ENCODE results near the gene NSD2.

The NSD2 gene

GRCh38 chr4:1945124-1945895 lies 74.1 kb downstream of the NSD2 start:
- no peak for DNase-seq (ENCODE audit: low read depth)

GRCh38 chr4:1945912-1946311 lies 74.7 kb downstream of the NSD2 start:
- DNase-seq (ENCODE audit: low read depth): no peak

DNA sequence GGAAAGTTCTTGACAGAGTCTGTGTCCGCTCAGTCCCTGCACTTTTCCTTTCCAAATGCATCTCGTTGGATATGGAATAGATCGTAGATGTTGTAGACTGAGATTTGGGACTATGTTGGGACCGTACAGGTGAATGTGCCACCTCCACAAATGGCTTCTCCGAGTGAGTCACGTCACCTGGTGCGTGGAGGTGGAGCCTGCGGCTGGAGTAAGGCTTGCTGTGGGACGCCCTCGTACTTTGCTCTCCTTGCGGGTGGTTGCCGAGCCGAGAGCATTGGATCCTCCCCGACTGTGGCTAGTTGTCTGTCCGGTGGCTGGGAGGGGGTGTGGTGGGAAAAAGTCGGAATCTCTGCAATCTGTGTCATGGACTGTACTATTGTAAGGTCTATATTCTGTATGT lies 77.0 kb downstream of the NSD2 start:
- no peak for DNase-seq (ENCODE audit: low read depth)

- DNase-seq (ENCODE audit: low read depth): no peak
Observed at GRCh38 chr4:1948892-1949436, 77.8 kb downstream of the NSD2 start.

- no peak for DNase-seq (ENCODE audit: low read depth)
Observed at GRCh38 chr4:1950369-1950768, 79.2 kb downstream of the NSD2 start.

DNA sequence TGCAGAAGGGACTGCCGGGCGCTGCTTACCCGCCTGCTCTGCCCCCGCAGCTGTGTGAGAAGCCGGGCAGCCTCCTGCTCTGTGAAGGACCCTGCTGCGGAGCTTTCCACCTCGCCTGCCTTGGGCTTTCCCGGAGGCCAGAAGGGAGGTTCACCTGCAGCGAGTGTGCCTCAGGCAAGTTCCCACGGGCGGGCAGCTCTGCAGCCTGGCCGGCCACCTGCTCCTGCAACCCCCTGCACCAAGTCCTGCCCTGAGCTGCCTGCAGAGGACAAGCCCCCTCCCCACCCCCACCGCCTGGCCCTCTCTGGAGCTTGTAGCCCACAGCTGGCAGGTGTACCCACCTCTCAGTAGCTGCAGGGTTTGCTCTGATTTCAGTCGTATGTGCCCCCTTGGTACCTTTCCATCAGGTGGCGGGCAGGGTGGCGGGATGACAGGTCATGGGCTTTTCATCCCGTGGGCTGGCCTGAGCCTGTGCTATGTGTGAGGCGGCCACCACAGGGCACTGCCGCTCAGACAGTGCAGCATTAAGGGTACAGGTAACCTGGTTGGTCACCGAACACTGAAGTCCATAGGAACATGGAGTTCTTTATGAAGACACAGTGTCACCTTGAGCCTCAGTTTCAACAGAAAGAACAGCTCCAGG lies 81.0 kb downstream of the NSD2 start:
- DNase-seq (ENCODE audit: low read depth): no peak

DNA sequence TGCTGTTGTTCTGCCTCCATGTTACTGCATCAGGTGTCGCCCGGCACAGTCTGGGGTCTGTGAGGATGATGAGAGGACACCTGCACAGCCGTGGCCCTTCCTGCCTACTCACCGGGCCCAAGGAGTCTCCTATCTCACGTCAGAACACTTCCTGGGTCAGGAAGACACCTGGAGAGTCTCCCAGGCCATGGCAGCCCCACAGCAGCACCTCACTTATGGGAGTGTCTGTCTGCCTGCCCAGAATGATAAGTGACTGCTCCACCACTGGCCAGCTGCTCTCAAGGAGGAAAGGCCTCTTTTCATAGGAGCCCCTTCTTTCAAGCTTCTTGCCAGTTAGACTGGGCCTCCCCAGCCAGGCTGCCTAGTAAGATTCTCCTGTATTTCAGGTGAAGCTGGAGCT lies 81.5 kb downstream of the NSD2 start:
- no peak for DNase-seq (ENCODE audit: low read depth)

DNA sequence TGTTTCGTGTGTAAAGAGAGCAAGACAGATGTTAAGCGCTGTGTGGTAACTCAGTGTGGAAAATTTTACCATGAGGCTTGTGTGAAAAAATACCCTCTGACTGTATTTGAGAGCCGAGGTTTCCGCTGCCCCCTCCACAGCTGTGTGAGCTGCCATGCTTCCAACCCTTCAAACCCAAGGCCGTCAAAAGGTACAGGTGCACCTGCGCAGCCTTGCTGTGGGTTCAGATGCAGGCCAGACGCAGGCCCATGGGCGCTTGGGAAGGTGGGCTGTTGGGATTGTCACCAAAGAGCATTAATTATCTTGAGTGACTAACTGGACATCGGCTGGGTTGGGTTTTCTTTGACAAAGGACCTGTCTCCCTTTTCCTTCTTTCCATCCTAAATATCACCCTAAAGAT lies 82.1 kb downstream of the NSD2 start:
- no peak for DNase-seq (ENCODE audit: low read depth)

- DNase-seq (ENCODE audit: low read depth): no peak
Observed at GRCh38 chr4:1956631-1957030, 85.4 kb downstream of the NSD2 start.

- DNase-seq (ENCODE audit: low read depth): no peak
Observed at GRCh38 chr4:1958276-1959103, 87.3 kb downstream of the NSD2 start.

DNA sequence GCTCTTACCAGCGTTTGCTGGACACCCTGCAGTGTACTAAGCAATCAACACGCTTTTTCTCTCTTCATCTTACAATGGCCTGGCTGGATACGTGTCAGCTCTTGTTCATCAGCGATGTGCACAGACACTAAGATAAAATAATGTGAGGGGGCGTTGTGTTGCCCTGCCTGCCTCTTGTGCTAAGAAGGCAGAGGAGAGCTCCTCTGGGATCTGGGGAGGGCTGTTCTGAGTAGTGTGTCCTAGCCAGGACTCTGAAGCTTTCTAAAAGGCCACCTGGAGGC lies 87.9 kb downstream of the NSD2 start:
- no peak for DNase-seq (ENCODE audit: low read depth)

- peak; percentile 24 for DNase-seq (ENCODE audit: low read depth)
Observed at GRCh38 chr4:1960170-1960825, 89.1 kb downstream of the NSD2 start.

DNA sequence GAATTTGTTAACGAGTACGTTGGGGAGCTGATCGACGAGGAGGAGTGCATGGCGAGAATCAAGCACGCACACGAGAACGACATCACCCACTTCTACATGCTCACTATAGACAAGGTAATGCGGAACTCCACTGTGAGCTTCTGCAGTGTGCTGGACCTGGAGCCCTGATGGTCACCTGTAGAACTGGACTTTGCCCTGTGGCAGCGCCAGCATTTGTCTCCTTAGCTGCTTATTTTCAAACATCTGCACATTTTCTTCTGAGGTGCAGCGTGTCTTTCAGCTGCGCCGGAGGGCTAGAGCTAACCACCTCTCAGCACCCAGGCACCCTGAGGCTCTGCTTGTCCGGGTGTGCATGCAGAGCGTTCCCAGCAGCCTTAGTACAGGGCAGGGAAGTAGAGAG lies 89.8 kb downstream of the NSD2 start:
- DNase-seq (ENCODE audit: low read depth): no peak

- DNase-seq (ENCODE audit: low read depth): no peak
Observed at GRCh38 chr4:1961563-1961962, 90.4 kb downstream of the NSD2 start.

GRCh38 chr4:1962980-1963379 lies 91.8 kb downstream of the NSD2 start:
- DNase-seq (ENCODE audit: low read depth): no peak

DNA sequence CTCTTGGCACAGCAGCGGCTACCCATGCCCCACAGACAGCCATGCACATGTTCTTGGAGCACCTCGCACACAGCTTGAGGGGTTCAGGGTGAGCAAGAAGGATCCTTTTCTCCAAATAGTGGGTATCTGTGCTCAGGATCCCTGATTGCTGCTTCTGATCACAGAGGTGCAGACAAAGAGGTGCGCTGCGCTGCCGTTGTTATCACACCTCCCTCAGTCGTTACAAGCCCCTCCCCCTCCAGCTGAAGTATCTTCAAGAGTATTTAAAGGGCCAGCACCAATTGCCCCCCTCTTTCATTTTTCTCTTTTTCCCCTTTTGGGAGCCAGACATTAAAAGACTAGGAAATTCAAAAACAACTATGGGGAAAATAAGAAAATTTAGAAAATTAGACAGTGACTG lies 93.2 kb downstream of the NSD2 start:
- no peak for DNase-seq (ENCODE audit: low read depth)

- DNase-seq (ENCODE audit: low read depth): no peak
Observed at GRCh38 chr4:1964971-1965370, 93.8 kb downstream of the NSD2 start.

DNA sequence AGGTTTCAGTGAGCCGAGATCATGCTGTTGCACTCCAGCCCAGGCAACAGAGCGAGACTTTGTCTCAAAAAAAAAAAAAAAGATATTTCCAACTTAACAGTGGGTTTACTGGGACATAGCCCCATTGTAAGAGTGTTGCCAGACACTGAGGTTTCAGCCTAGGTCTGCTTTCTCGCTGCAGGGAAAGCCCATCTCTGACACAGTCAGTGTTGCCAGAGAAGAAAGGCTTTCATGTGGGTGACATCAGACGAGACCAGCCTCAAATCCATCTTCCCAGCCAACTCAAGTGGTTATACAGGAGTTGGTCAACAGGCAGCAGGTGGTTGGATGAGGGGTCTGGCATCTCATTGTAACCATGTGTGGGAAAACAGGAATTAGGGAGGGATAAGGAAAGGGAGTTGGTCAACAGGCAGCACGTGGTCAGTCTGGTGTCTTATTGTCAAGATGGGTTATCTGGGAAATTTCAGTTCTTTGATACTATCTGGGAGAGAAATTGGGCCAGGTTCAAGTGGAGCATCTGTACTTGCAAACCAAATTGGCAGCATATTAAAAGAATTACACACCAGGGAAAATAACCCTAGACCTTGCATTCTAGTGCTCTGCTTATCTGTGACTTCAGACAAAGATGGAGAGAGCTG lies 96.4 kb downstream of the NSD2 start:
- DNase-seq (ENCODE audit: low read depth): no peak

DNA sequence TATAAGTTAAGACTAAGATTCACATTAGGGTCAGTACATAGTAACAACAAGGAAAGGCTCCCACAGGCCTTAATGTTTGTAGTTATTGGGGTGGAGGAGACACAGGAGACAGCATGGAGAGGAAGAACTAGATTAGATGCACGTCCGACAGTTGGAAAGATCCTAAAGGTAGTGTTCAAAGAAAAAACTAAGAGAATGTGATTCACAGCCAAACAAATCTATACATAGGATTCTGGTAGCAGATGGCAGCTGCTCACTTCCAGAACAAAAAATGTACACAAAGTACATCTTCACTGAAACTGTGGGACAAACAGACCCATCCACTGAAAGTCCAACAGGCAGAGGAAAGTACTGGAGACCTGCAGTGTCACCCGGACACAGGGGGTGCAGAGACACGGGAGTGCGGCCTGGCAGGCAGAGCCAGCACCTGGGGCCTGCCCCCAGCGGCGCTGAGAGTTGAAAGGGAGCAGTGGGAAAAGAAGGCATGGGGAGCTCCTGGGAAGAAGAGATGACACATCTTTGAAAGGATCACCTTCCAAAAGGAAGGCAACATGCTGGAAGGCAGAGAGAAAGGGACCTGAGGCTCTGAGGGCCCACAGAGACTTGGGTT lies 97.6 kb downstream of the NSD2 start:
- DNase-seq (ENCODE audit: low read depth): no peak

- no peak for DNase-seq (ENCODE audit: low read depth)
Observed at GRCh38 chr4:1969928-1970723, 98.9 kb downstream of the NSD2 start.

DNA sequence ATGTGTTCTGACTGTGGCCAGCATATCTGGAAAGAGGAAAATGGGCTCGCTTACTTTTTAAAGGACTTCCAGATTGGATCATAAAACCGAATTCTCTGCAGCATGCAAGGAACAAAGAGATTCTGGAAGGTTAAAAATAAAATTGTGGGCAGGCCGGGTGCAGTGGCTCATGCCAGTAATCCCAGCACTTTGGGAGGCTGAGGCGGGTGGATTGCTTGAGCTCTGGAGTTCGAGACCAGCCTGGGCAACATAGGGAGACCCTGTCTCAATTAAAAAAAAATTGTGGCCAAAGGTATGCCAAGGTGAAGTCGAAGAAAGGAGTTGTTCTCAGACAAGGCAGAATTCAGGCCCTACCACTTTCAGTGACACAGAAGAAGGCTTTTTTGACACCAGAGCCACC lies 99.7 kb downstream of the NSD2 start:
- DNase-seq (ENCODE audit: low read depth): no peak
